ENCODE measurements around the gene TDRD1. TPM values are rescaled to one million over a fixed set of nuclear protein-coding genes. Genes with fewer than 3 reads are reported as not detected.

The TDRD1 gene
- total RNA-seq, 1 experiment from 2014 or later: not detected

DNA sequence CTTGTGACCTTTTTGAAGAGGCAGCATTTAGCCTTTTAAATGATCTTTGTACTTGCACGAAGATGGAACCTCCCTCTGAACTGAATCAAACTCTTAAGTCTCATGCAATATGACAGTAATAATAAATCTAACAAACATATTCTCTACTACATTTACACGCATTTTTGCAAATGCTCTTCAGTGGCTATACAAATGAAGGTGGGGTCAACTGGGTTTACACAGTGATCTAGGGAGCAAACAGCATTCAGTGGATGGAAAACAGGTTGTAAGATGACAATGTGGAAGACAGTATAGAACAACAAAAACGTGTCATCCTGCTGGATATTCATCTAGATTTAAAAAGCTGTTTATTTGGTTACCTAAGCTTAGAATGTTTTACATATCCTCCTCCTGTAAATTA, 12.7 kb upstream of the TDRD1 start:
- Histone ChIP-seq H3K27ac (ENCODE audit: low read depth, low read length, poor library complexity, severe bottlenecking) (no peak overlapping the region), H3K4me3 (ENCODE audit: low read depth, low read length, poor library complexity, severe bottlenecking) (no peak overlapping the region), H3K27me3 (replicated peaks; ENCODE audit: insufficient read depth, low read depth, low read length, poor library complexity) (no peaks in the 10 kb centered on the region), H3K9me3 (ENCODE audit: low read depth, low read length, poor library complexity, severe bottlenecking) (peaks cover 11% of the 10 kb centered on the region), H3K4me1 (ENCODE audit: insufficient read depth, low read length, poor library complexity, severe bottlenecking) (no peaks in the 10 kb centered on the region), H3K36me3 (ENCODE audit: insufficient read depth, low read length, poor library complexity, severe bottlenecking) (peaks cover 3% of the 10 kb centered on the region)
- no peak for DNase-seq (ENCODE audit: low spot score)
- intact Hi-C loops (cut with micrococcal nuclease; ENCODE audit: unreplicated experiment): no loop called here
- POLR2A ChIA-PET (ENCODE audit: low non-redundant PET): no interaction called here
- no TSS peak for BruUV-seq (replicated peaks)
- CTCF ChIA-PET: no interaction called here
- TF ChIP-seq, protein P1, sequence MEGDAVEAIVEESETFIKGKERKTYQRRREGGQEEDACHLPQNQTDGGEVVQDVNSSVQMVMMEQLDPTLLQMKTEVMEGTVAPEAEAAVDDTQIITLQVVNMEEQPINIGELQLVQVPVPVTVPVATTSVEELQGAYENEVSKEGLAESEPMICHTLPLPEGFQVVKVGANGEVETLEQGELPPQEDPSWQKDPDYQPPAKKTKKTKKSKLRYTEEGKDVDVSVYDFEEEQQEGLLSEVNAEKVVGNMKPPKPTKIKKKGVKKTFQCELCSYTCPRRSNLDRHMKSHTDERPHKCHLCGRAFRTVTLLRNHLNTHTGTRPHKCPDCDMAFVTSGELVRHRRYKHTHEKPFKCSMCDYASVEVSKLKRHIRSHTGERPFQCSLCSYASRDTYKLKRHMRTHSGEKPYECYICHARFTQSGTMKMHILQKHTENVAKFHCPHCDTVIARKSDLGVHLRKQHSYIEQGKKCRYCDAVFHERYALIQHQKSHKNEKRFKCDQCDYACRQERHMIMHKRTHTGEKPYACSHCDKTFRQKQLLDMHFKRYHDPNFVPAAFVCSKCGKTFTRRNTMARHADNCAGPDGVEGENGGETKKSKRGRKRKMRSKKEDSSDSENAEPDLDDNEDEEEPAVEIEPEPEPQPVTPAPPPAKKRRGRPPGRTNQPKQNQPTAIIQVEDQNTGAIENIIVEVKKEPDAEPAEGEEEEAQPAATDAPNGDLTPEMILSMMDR (conservative IDR thresholded peaks at IDR 0.05; ENCODE audit: low read depth, low read length): no peak
- TF ChIP-seq EZH2 (IDR thresholded peaks at IDR 0.05; ENCODE audit: borderline replicate concordance, low read depth, low read length, poor library complexity, severe bottlenecking): no peak

GRCh38 chr10:114167985-114168384, 11.2 kb upstream of the TDRD1 start:
- H3K4me1 ChIP-seq (ENCODE audit: insufficient read depth, low read length, poor library complexity, severe bottlenecking): peaks cover 7% of the 10 kb centered on the region
- intact Hi-C loops (cut with micrococcal nuclease; ENCODE audit: unreplicated experiment): no loop called here
- no peak for DNase-seq (ENCODE audit: low spot score)
- no peak for TF ChIP-seq EZH2 (IDR thresholded peaks at IDR 0.05; ENCODE audit: borderline replicate concordance, low read depth, low read length, poor library complexity, severe bottlenecking)
- TF ChIP-seq, protein P1 (conservative IDR thresholded peaks at IDR 0.05; ENCODE audit: low read depth, low read length): no peak
- peaks cover 3% of the 10 kb centered on the region for H3K36me3 ChIP-seq (ENCODE audit: insufficient read depth, low read length, poor library complexity, severe bottlenecking)
- ChIA-PET POLR2A (ENCODE audit: low non-redundant PET) (no interaction called here), CTCF (no interaction called here)
- BruUV-seq (replicated peaks): no TSS peak
- no peak overlapping the region for H3K27ac ChIP-seq (ENCODE audit: low read depth, low read length, poor library complexity, severe bottlenecking)
- H3K27me3 ChIP-seq (replicated peaks; ENCODE audit: insufficient read depth, low read depth, low read length, poor library complexity): no peaks in the 10 kb centered on the region
- H3K4me3 ChIP-seq (ENCODE audit: low read depth, low read length, poor library complexity, severe bottlenecking): no peak overlapping the region
- peaks cover 11% of the 10 kb centered on the region for H3K9me3 ChIP-seq (ENCODE audit: low read depth, low read length, poor library complexity, severe bottlenecking)

GRCh38 chr10:114168450-114169009, 10.6 kb upstream of the TDRD1 start:
- H3K4me1 ChIP-seq (ENCODE audit: insufficient read depth, low read length, poor library complexity, severe bottlenecking): peaks cover 7% of the 10 kb centered on the region
- H3K27ac ChIP-seq (ENCODE audit: low read depth, low read length, poor library complexity, severe bottlenecking): no peak overlapping the region
- ChIA-PET CTCF (no interaction called here), POLR2A (ENCODE audit: low non-redundant PET) (no interaction called here)
- H3K36me3 ChIP-seq (ENCODE audit: insufficient read depth, low read length, poor library complexity, severe bottlenecking): peaks cover 3% of the 10 kb centered on the region
- TF ChIP-seq, protein P1 (conservative IDR thresholded peaks at IDR 0.05; ENCODE audit: low read depth, low read length): no peak
- TF ChIP-seq EZH2 (IDR thresholded peaks at IDR 0.05; ENCODE audit: borderline replicate concordance, low read depth, low read length, poor library complexity, severe bottlenecking): no peak
- intact Hi-C loops (cut with micrococcal nuclease; ENCODE audit: unreplicated experiment): no loop called here
- no peak overlapping the region for H3K4me3 ChIP-seq (ENCODE audit: low read depth, low read length, poor library complexity, severe bottlenecking)
- BruUV-seq (replicated peaks): no TSS peak
- H3K9me3 ChIP-seq (ENCODE audit: low read depth, low read length, poor library complexity, severe bottlenecking): peaks cover 11% of the 10 kb centered on the region
- DNase-seq (ENCODE audit: low spot score): no peak
- no peaks in the 10 kb centered on the region for H3K27me3 ChIP-seq (replicated peaks; ENCODE audit: insufficient read depth, low read depth, low read length, poor library complexity)
